ENCODE measurements around the gene TSSK2.

TSSK2 gene

GRCh38 chr22:19172213-19173046, 41.3 kb downstream of the TSSK2 start:
- no peak for DNase-seq

- DNase-seq = no peak
These were observed 42.2 kb downstream of the TSSK2 start for GRCh38 chr22:19173047-19174035.

GRCh38 chr22:19174106-19175025, 43.3 kb downstream of the TSSK2 start:
- DNase-seq = no peak

GRCh38 chr22:19175026-19175601, 44.0 kb downstream of the TSSK2 start:
- DNase-seq = no peak

GRCh38 chr22:19175602-19176174, 44.6 kb downstream of the TSSK2 start:
- DNase-seq = no peak

- no peak for DNase-seq
These were observed 45.1 kb downstream of the TSSK2 start for GRCh38 chr22:19176175-19176643.

GRCh38 chr22:19176732-19177131, 45.6 kb downstream of the TSSK2 start:
- no peak for DNase-seq

GRCh38 chr22:19177164-19178064, 46.3 kb downstream of the TSSK2 start:
- DNase-seq = no peak

- DNase-seq = no peak
These were observed 47.1 kb downstream of the TSSK2 start for GRCh38 chr22:19178065-19178656.

- DNase-seq = peak; percentile 69 to 87
These were observed 47.8 kb downstream of the TSSK2 start, which contains the start of gene SLC25A1 for GRCh38 chr22:19178657-19179496. Gene SLC25A1, minus strand, starts transcription at chr22:19178736. Its CDS starts 63 bp downstream, at chr22:19178673.

- DNase-seq = peak; percentile 74 to 78
These were observed 48.5 kb downstream of the TSSK2 start for GRCh38 chr22:19179497-19180048.

- no peak for DNase-seq
These were observed 49.1 kb downstream of the TSSK2 start for GRCh38 chr22:19180234-19180633.

GRCh38 chr22:19180740-19181410, 49.8 kb downstream of the TSSK2 start:
- no peak for DNase-seq

GRCh38 chr22:19181786-19182471, 50.8 kb downstream of the TSSK2 start:
- no peak for DNase-seq
